Chondrocyte (in vitro differentiated cells): ENCODE data around the gene HTR2C. TPM values are rescaled to one million over a fixed set of nuclear protein-coding genes. Genes with fewer than 3 reads are reported as not detected.
"Not testable (repeated sequence)": the region's sequence is repeated elsewhere in the genome, so short reads cannot be mapped to it uniquely, and the experiment has no call there.

Experiments used
- DNase-seq: peaks from one replicate; pipeline ENCODE4 v3.0.0; 2021; ENCODE audit warnings: mixed read lengths, low spot score
- H3K27ac Mint-ChIP-seq: one replicate; pipeline ENCODE4 v1.8.0; 2021; ENCODE audit warnings: mild to moderate bottlenecking, moderate library complexity, mixed read lengths; ENCODE audit not compliant: unreplicated experiment
- H3K27me3 Mint-ChIP-seq: 2 replicates; pipeline ENCODE4 v1.8.0; 2021; ENCODE audit warnings: low read depth, mixed read lengths
- H3K36me3 Mint-ChIP-seq: 2 replicates; pipeline ENCODE4 v1.8.0; 2021; ENCODE audit warnings: low read depth, mixed read lengths
- H3K4me1 Mint-ChIP-seq: 2 replicates; pipeline ENCODE4 v1.8.0; 2021; ENCODE audit warnings: low read depth, mild to moderate bottlenecking, mixed read lengths
- H3K4me3 Mint-ChIP-seq: one replicate; pipeline ENCODE4 v1.8.0; 2021; ENCODE audit warnings: mild to moderate bottlenecking, moderate library complexity, mixed read lengths; ENCODE audit not compliant: unreplicated experiment
- H3K9me3 Mint-ChIP-seq: 2 replicates; pipeline ENCODE4 v1.8.0; 2021; ENCODE audit warnings: low read depth, mixed read lengths
- CTCF ChIP-seq: fragments of 200-600 bp; sonication (generic); IDR thresholded peaks from 2 replicates; pipeline ENCODE4 v1.5.0; 2021; ENCODE audit warnings: antibody characterized with exemption, mild to moderate bottlenecking, moderate library complexity
- total RNA-seq: library from RNA; stranded (reverse); gene quantifications from 3 replicates; pipeline ENCODE4 v1.2.1, GENCODE V29; 2021

The HTR2C gene
- total RNA-seq, 1 donor from 2014 or later, result not detected

- DNase-seq, result no peak
These were observed 66.5 kb downstream of the HTR2C start for GRCh38 chrX:114650351-114650750.

GRCh38 chrX:114675365-114675764, 91.5 kb downstream of the HTR2C start:
- no peak for TF ChIP-seq CTCF
- no peak for DNase-seq
- Mint-ChIP-seq H3K36me3 (no peaks in the 10 kb centered on the region), H3K9me3 (no peaks in the 10 kb centered on the region), H3K27me3 (no peaks in the 10 kb centered on the region), H3K4me1 (no peaks in the 10 kb centered on the region), H3K4me3 (no peak overlapping the region), H3K27ac (no peak overlapping the region)

More at GRCh38 chrX:114650351-114650750, 66.5 kb downstream of the HTR2C start:
- no peaks in the 10 kb centered on the region for H3K9me3 Mint-ChIP-seq
- H3K27ac Mint-ChIP-seq, result no peak overlapping the region
- H3K36me3 Mint-ChIP-seq, result no peaks in the 10 kb centered on the region
- peaks cover 17% of the 10 kb centered on the region for H3K27me3 Mint-ChIP-seq
- H3K4me3 Mint-ChIP-seq, result no peak overlapping the region
- no peak for TF ChIP-seq CTCF
- H3K4me1 Mint-ChIP-seq, result no peaks in the 10 kb centered on the region

GRCh38 chrX:114700533-114700932, 116.6 kb downstream of the HTR2C start:
- H3K36me3 Mint-ChIP-seq, H3K9me3 Mint-ChIP-seq, H3K27ac Mint-ChIP-seq, H3K27me3 Mint-ChIP-seq, H3K4me3 Mint-ChIP-seq, H3K4me1 Mint-ChIP-seq: not testable (repeated sequence)
- peak; percentile 52 for DNase-seq

- Mint-ChIP-seq H3K27me3 (peaks cover 6% of the 10 kb centered on the region), H3K36me3 (no peaks in the 10 kb centered on the region), H3K4me3 (no peak overlapping the region), H3K27ac (no peak overlapping the region), H3K9me3 (no peaks in the 10 kb centered on the region), H3K4me1 (no peaks in the 10 kb centered on the region)
- DNase-seq, result no peak
- TF ChIP-seq CTCF, result no peak
These were observed 125.5 kb downstream of the HTR2C start for GRCh38 chrX:114709406-114709805.

- Mint-ChIP-seq H3K27ac (no peak overlapping the region), H3K4me3 (no peak overlapping the region), H3K36me3 (no peaks in the 10 kb centered on the region), H3K9me3 (no peaks in the 10 kb centered on the region), H3K27me3 (peaks cover 9% of the 10 kb centered on the region), H3K4me1 (no peaks in the 10 kb centered on the region)
- DNase-seq, result no peak
- TF ChIP-seq CTCF, result no peak
These were observed 126.7 kb downstream of the HTR2C start for GRCh38 chrX:114710571-114710970.

- Mint-ChIP-seq H3K27me3 (peaks cover 9% of the 10 kb centered on the region), H3K4me1 (no peaks in the 10 kb centered on the region), H3K36me3 (no peaks in the 10 kb centered on the region), H3K27ac (no peak overlapping the region), H3K4me3 (no peak overlapping the region), H3K9me3 (no peaks in the 10 kb centered on the region)
- DNase-seq, result no peak
- no peak for TF ChIP-seq CTCF
These were observed 128.6 kb downstream of the HTR2C start for GRCh38 chrX:114712466-114712865.
